Upper lobe of left lung (tissue), 4 donors: ENCODE results near the gene AP3D1.

Experiments
- EP300 ChIP-seq, 4 donors: sonication (generic); formaldehyde crosslinking; IDR thresholded peaks; one replicate each; pipeline ENCODE4 v1.5.1; 2017; ENCODE audit warnings: antibody characterized with exemption in 4 of 4, control low read depth in 2 of 4
- POLR2A ChIP-seq, 4 donors: fragments of 450-650 bp; IDR thresholded peaks; one replicate each; pipeline ENCODE4 v1.5.1; 2016 to 2017; ENCODE audit warnings: antibody characterized with exemption in 4 of 4, mild to moderate bottlenecking in 2 of 4
- POLR2AphosphoS5 ChIP-seq, 2 donors: sonication (generic); formaldehyde crosslinking; IDR thresholded peaks; one replicate each; pipeline ENCODE4 v1.5.1; 2017; ENCODE audit warnings: antibody characterized with exemption in 2 of 2
- TF ChIP-seq, protein P1 (sequence below), 6 experiments: fragments of 450-650 bp in 4 of 6; fragments of 200-600 bp in 2 of 6; sonication (generic) in 2 of 6; IDR thresholded peaks; one replicate each; pipeline ENCODE4 v1.5.1; 2016 to 2019; ENCODE audit warnings: antibody characterized with exemption in 6 of 6

DNA sequence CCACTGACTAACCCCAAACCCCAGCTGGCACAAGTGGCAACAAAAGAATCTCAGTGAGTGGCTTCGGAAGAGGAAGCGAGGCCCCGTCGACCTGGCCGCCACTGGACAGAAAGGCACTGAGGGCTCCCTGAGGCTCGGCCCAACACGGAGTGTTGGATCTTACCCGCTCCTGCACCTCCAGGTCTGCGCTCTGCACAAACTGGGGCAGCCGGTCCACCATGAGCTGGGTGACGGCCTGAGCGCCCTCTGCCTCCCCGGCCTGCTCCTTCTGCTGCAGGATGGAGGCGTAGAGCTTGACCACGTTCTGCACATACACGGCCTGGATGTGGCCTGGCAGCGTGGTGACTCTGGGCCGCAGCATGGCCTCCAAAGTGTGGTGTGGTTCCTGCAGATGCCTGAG lies 32.9 kb downstream of the AP3D1 start:
- TF ChIP-seq, protein P1, sequence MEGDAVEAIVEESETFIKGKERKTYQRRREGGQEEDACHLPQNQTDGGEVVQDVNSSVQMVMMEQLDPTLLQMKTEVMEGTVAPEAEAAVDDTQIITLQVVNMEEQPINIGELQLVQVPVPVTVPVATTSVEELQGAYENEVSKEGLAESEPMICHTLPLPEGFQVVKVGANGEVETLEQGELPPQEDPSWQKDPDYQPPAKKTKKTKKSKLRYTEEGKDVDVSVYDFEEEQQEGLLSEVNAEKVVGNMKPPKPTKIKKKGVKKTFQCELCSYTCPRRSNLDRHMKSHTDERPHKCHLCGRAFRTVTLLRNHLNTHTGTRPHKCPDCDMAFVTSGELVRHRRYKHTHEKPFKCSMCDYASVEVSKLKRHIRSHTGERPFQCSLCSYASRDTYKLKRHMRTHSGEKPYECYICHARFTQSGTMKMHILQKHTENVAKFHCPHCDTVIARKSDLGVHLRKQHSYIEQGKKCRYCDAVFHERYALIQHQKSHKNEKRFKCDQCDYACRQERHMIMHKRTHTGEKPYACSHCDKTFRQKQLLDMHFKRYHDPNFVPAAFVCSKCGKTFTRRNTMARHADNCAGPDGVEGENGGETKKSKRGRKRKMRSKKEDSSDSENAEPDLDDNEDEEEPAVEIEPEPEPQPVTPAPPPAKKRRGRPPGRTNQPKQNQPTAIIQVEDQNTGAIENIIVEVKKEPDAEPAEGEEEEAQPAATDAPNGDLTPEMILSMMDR (IDR thresholded peaks at IDR 0.05) = no peak
- TF ChIP-seq POLR2A (IDR thresholded peaks at IDR 0.05) (no peak), POLR2AphosphoS5 (IDR thresholded peaks at IDR 0.05) (no peak), EP300 (IDR thresholded peaks at IDR 0.05) (no peak)
